ENCODE measurements around the gene FRAS1.

Gene FRAS1

GRCh38 chr4:78397292-78397630 is 340.1 kb downstream of the FRAS1 start:
- H3K27me3 ChIP-seq (ENCODE audit: control insufficient read depth, insufficient read depth, low read length) = no peaks in the 10 kb centered on the region
- no peaks in the 10 kb centered on the region for H3K9me3 ChIP-seq (replicated peaks; ENCODE audit: low read length)
- no peaks in the 10 kb centered on the region for H3K4me1 ChIP-seq (ENCODE audit: control insufficient read depth, insufficient read depth, low read length)
- H3K9ac ChIP-seq (ENCODE audit: low read depth, low read length) = no peak overlapping the region
- H3K4me2 ChIP-seq (ENCODE audit: low read length) = no peak overlapping the region
- H3K4me3 ChIP-seq (ENCODE audit: low read length) = no peak overlapping the region
- no peaks in the 10 kb centered on the region for H3K36me3 ChIP-seq (ENCODE audit: insufficient read depth, low read length)

GRCh38 chr4:78409612-78410202 is 352.6 kb downstream of the FRAS1 start:
- no peak overlapping the region for H3K9ac ChIP-seq (ENCODE audit: low read depth, low read length)
- no peaks in the 10 kb centered on the region for H3K9me3 ChIP-seq (replicated peaks; ENCODE audit: low read length)

GRCh38 chr4:78410225-78410624 is 353.1 kb downstream of the FRAS1 start:
- H3K36me3 ChIP-seq (ENCODE audit: insufficient read depth, low read length) = no peaks in the 10 kb centered on the region
- no peaks in the 10 kb centered on the region for H3K9me3 ChIP-seq (replicated peaks; ENCODE audit: low read length)
- no peak overlapping the region for H3K9ac ChIP-seq (ENCODE audit: low read depth, low read length)
- no peaks in the 10 kb centered on the region for H3K27me3 ChIP-seq (ENCODE audit: control insufficient read depth, insufficient read depth, low read length)
- no peak overlapping the region for H3K4me3 ChIP-seq (ENCODE audit: low read length)
- no peak overlapping the region for H3K4me2 ChIP-seq (ENCODE audit: low read length)
- no peaks in the 10 kb centered on the region for H3K4me1 ChIP-seq (ENCODE audit: control insufficient read depth, insufficient read depth, low read length)

More at GRCh38 chr4:78409612-78410202, 352.6 kb downstream of the FRAS1 start:
- H3K36me3 ChIP-seq (ENCODE audit: insufficient read depth, low read length) = no peaks in the 10 kb centered on the region
- no peaks in the 10 kb centered on the region for H3K4me1 ChIP-seq (ENCODE audit: control insufficient read depth, insufficient read depth, low read length)
- H3K27me3 ChIP-seq (ENCODE audit: control insufficient read depth, insufficient read depth, low read length) = no peaks in the 10 kb centered on the region
- no peak overlapping the region for H3K4me2 ChIP-seq (ENCODE audit: low read length)
- H3K4me3 ChIP-seq (ENCODE audit: low read length) = no peak overlapping the region

GRCh38 chr4:78410676-78411075 is 353.6 kb downstream of the FRAS1 start:
- Histone ChIP-seq H3K27me3 (ENCODE audit: control insufficient read depth, insufficient read depth, low read length) (no peaks in the 10 kb centered on the region), H3K9me3 (replicated peaks; ENCODE audit: low read length) (no peaks in the 10 kb centered on the region), H3K4me3 (ENCODE audit: low read length) (no peak overlapping the region), H3K4me1 (ENCODE audit: control insufficient read depth, insufficient read depth, low read length) (no peaks in the 10 kb centered on the region), H3K9ac (ENCODE audit: low read depth, low read length) (no peak overlapping the region), H3K4me2 (ENCODE audit: low read length) (no peak overlapping the region), H3K36me3 (ENCODE audit: insufficient read depth, low read length) (no peaks in the 10 kb centered on the region)

- Histone ChIP-seq H3K9me3 (replicated peaks; ENCODE audit: low read length) (no peaks in the 10 kb centered on the region), H3K4me3 (ENCODE audit: low read length) (no peak overlapping the region), H3K4me1 (ENCODE audit: control insufficient read depth, insufficient read depth, low read length) (no peaks in the 10 kb centered on the region), H3K36me3 (ENCODE audit: insufficient read depth, low read length) (no peaks in the 10 kb centered on the region), H3K9ac (ENCODE audit: low read depth, low read length) (no peak overlapping the region), H3K27me3 (ENCODE audit: control insufficient read depth, insufficient read depth, low read length) (no peaks in the 10 kb centered on the region), H3K4me2 (ENCODE audit: low read length) (no peak overlapping the region)
Observed at GRCh38 chr4:78414116-78414515, 357.0 kb downstream of the FRAS1 start.

GRCh38 chr4:78417603-78418002 is 360.5 kb downstream of the FRAS1 start:
- H3K9me3 ChIP-seq (replicated peaks; ENCODE audit: low read length) = no peaks in the 10 kb centered on the region
- H3K9ac ChIP-seq (ENCODE audit: low read depth, low read length) = no peak overlapping the region
- no peaks in the 10 kb centered on the region for H3K36me3 ChIP-seq (ENCODE audit: insufficient read depth, low read length)
- H3K4me2 ChIP-seq (ENCODE audit: low read length) = no peak overlapping the region
- no peaks in the 10 kb centered on the region for H3K27me3 ChIP-seq (ENCODE audit: control insufficient read depth, insufficient read depth, low read length)
- no peaks in the 10 kb centered on the region for H3K4me1 ChIP-seq (ENCODE audit: control insufficient read depth, insufficient read depth, low read length)
- no peak overlapping the region for H3K4me3 ChIP-seq (ENCODE audit: low read length)

- H3K4me2 ChIP-seq (ENCODE audit: low read length) = no peak overlapping the region
- H3K36me3 ChIP-seq (ENCODE audit: insufficient read depth, low read length) = no peaks in the 10 kb centered on the region
- H3K4me1 ChIP-seq (ENCODE audit: control insufficient read depth, insufficient read depth, low read length) = no peaks in the 10 kb centered on the region
- no peak overlapping the region for H3K4me3 ChIP-seq (ENCODE audit: low read length)
- no peak overlapping the region for H3K9ac ChIP-seq (ENCODE audit: low read depth, low read length)
- no peaks in the 10 kb centered on the region for H3K27me3 ChIP-seq (ENCODE audit: control insufficient read depth, insufficient read depth, low read length)
- H3K9me3 ChIP-seq (replicated peaks; ENCODE audit: low read length) = no peaks in the 10 kb centered on the region
Observed at GRCh38 chr4:78418406-78418805, 361.3 kb downstream of the FRAS1 start.

GRCh38 chr4:78423790-78424189 is 366.7 kb downstream of the FRAS1 start:
- Histone ChIP-seq H3K4me3 (ENCODE audit: low read length) (no peak overlapping the region), H3K9me3 (replicated peaks; ENCODE audit: low read length) (no peaks in the 10 kb centered on the region), H3K36me3 (ENCODE audit: insufficient read depth, low read length) (no peaks in the 10 kb centered on the region), H3K9ac (ENCODE audit: low read depth, low read length) (no peak overlapping the region), H3K4me1 (ENCODE audit: control insufficient read depth, insufficient read depth, low read length) (no peaks in the 10 kb centered on the region), H3K27me3 (ENCODE audit: control insufficient read depth, insufficient read depth, low read length) (no peaks in the 10 kb centered on the region), H3K4me2 (ENCODE audit: low read length) (no peak overlapping the region)

- H3K4me3 ChIP-seq (ENCODE audit: low read length) = no peak overlapping the region
- H3K27me3 ChIP-seq (ENCODE audit: control insufficient read depth, insufficient read depth, low read length) = no peaks in the 10 kb centered on the region
- H3K36me3 ChIP-seq (ENCODE audit: insufficient read depth, low read length) = no peaks in the 10 kb centered on the region
- no peaks in the 10 kb centered on the region for H3K4me1 ChIP-seq (ENCODE audit: control insufficient read depth, insufficient read depth, low read length)
- no peak overlapping the region for H3K4me2 ChIP-seq (ENCODE audit: low read length)
- no peak overlapping the region for H3K9ac ChIP-seq (ENCODE audit: low read depth, low read length)
- no peaks in the 10 kb centered on the region for H3K9me3 ChIP-seq (replicated peaks; ENCODE audit: low read length)
Observed at GRCh38 chr4:78424461-78424860, 367.3 kb downstream of the FRAS1 start.

- H3K4me3 ChIP-seq (ENCODE audit: low read length) = no peak overlapping the region
- no peaks in the 10 kb centered on the region for H3K4me1 ChIP-seq (ENCODE audit: control insufficient read depth, insufficient read depth, low read length)
- no peaks in the 10 kb centered on the region for H3K9me3 ChIP-seq (replicated peaks; ENCODE audit: low read length)
- no peak overlapping the region for H3K4me2 ChIP-seq (ENCODE audit: low read length)
- H3K27me3 ChIP-seq (ENCODE audit: control insufficient read depth, insufficient read depth, low read length) = no peaks in the 10 kb centered on the region
- H3K36me3 ChIP-seq (ENCODE audit: insufficient read depth, low read length) = no peaks in the 10 kb centered on the region
- H3K9ac ChIP-seq (ENCODE audit: low read depth, low read length) = no peak overlapping the region
Observed at GRCh38 chr4:78426972-78427371, 369.8 kb downstream of the FRAS1 start.

GRCh38 chr4:78428996-78429395 is 371.9 kb downstream of the FRAS1 start:
- Histone ChIP-seq H3K36me3 (ENCODE audit: insufficient read depth, low read length) (no peaks in the 10 kb centered on the region), H3K4me2 (ENCODE audit: low read length) (no peak overlapping the region), H3K4me1 (ENCODE audit: control insufficient read depth, insufficient read depth, low read length) (no peaks in the 10 kb centered on the region), H3K9ac (ENCODE audit: low read depth, low read length) (no peak overlapping the region), H3K9me3 (replicated peaks; ENCODE audit: low read length) (no peaks in the 10 kb centered on the region), H3K4me3 (ENCODE audit: low read length) (no peak overlapping the region), H3K27me3 (ENCODE audit: control insufficient read depth, insufficient read depth, low read length) (no peaks in the 10 kb centered on the region)

GRCh38 chr4:78432896-78433295 is 375.8 kb downstream of the FRAS1 start:
- Histone ChIP-seq H3K4me2 (ENCODE audit: low read length) (no peak overlapping the region), H3K9ac (ENCODE audit: low read depth, low read length) (no peak overlapping the region), H3K9me3 (replicated peaks; ENCODE audit: low read length) (no peaks in the 10 kb centered on the region), H3K36me3 (ENCODE audit: insufficient read depth, low read length) (no peaks in the 10 kb centered on the region), H3K4me1 (ENCODE audit: control insufficient read depth, insufficient read depth, low read length) (no peaks in the 10 kb centered on the region), H3K27me3 (ENCODE audit: control insufficient read depth, insufficient read depth, low read length) (no peaks in the 10 kb centered on the region), H3K4me3 (ENCODE audit: low read length) (no peak overlapping the region)

All from skeletal muscle satellite cell (primary cell).